Upper lobe of left lung (tissue), 4 donors: ENCODE results near the gene SNCG.

ENCODE experiments used
- CTCF ChIP-seq, 6 experiments: fragments of 450-650 bp in 4 of 6; fragments of 200-600 bp in 2 of 6; sonication (generic) in 2 of 6; IDR thresholded peaks; one replicate each; pipeline ENCODE4 v1.5.1; 2016 to 2019; ENCODE audit warnings: antibody characterized with exemption in 6 of 6
- POLR2AphosphoS5 ChIP-seq, 2 donors: sonication (generic); formaldehyde crosslinking; IDR thresholded peaks; one replicate each; pipeline ENCODE4 v1.5.1; 2017; ENCODE audit warnings: antibody characterized with exemption in 2 of 2

- TF ChIP-seq CTCF (IDR thresholded peaks at IDR 0.05), result no peak
- TF ChIP-seq POLR2AphosphoS5 (IDR thresholded peaks at IDR 0.05), result no peak
Measured at GRCh38 chr10:86956195-86956847, 2.1 kb upstream of the SNCG start.
